ENCODE data around the gene AQP1. TPM values are rescaled to one million over a fixed set of nuclear protein-coding genes. Genes with fewer than 3 reads are reported as not detected.

Gene AQP1
- total RNA-seq, 1 experiment from 2014 or later, result 0.15 TPM

GRCh38 chr7:30888747-30889146, 22.9 kb upstream of the AQP1 start:
- no peak overlapping the region for H3T11ph ChIP-seq (ENCODE audit: low read length)
- no peak overlapping the region for H4K5ac ChIP-seq (ENCODE audit: insufficient read length, low read depth, low read length)
- no peak overlapping the region for H3K56ac ChIP-seq (ENCODE audit: insufficient read length, low read depth, low read length)
- no peak overlapping the region for H2BK120ac ChIP-seq (ENCODE audit: low read depth, low read length, poor library complexity, severe bottlenecking)
- no peak overlapping the region for H3K27ac ChIP-seq (ENCODE audit: insufficient read length, low read depth, low read length)
- H2BK20ac ChIP-seq (ENCODE audit: low read depth, low read length, poor library complexity, severe bottlenecking), result no peak overlapping the region
- no peaks in the 10 kb centered on the region for H4K20me1 ChIP-seq (ENCODE audit: control insufficient read depth, insufficient read depth, insufficient read length)
- no peak overlapping the region for H2BK12ac ChIP-seq (ENCODE audit: insufficient read length, low read depth, low read length)
- H3K79me2 ChIP-seq (ENCODE audit: insufficient read depth, low read length), result no peaks in the 10 kb centered on the region
- no peak overlapping the region for H3K4me2 ChIP-seq (ENCODE audit: insufficient read depth, insufficient read length, low read length)
- no peak overlapping the region for H3K18ac ChIP-seq (ENCODE audit: insufficient read length, low read depth, low read length)
- H3K4me1 ChIP-seq (ENCODE audit: insufficient read depth, low read length), result no peaks in the 10 kb centered on the region; the same call in 1 of the 2 replicates
- H3K4me1 Mint-ChIP-seq, result peaks cover 17 to 23% of the 10 kb centered on the region in 2 experiments
- WGBS (ENCODE audit: extremely low coverage, insufficient read length, low lambda C conversion rate), result no CpG with 5 or more reads among the region's 3 CpGs
- no peak overlapping the region for H4K91ac ChIP-seq (ENCODE audit: insufficient read length, low read depth, low read length)
- no peak overlapping the region for H3K27ac Mint-ChIP-seq
- H4K8ac ChIP-seq (replicated peaks; ENCODE audit: insufficient read length, low read depth, low read length), result no peak overlapping the region
- no peaks in the 10 kb centered on the region for H3K79me1 ChIP-seq (ENCODE audit: insufficient read depth, low read depth, low read length, poor library complexity, severe bottlenecking)
- no peaks in the 10 kb centered on the region for H3K9me3 ChIP-seq (ENCODE audit: control insufficient read depth, low read depth, low read length)
- DNase-seq, result no peak
- no peaks in the 10 kb centered on the region; a peak in 1 of 7 replicates for H3K36me3 Mint-ChIP-seq (ENCODE audit: insufficient read depth in 1 of 3, low read depth in 3 of 3)
- no peak overlapping the region for H2AK5ac ChIP-seq (ENCODE audit: insufficient read length, low read length)
- peaks cover 5% of the 10 kb centered on the region for H3K27me3 Mint-ChIP-seq (ENCODE audit: low read depth)
- H3K4me3 Mint-ChIP-seq, result no peak overlapping the region
- no peak overlapping the region for H2BK5ac ChIP-seq (ENCODE audit: insufficient read length, low read length)
- no peak overlapping the region for H3K4ac ChIP-seq (ENCODE audit: low read depth, low read length)
- no peaks in the 10 kb centered on the region for H3K23me2 ChIP-seq (ENCODE audit: insufficient read length, low read depth, low read length, poor library complexity, severe bottlenecking)
- no peak overlapping the region for H2AFZ ChIP-seq (ENCODE audit: low read length)
- no peaks in the 10 kb centered on the region for H3K27me3 ChIP-seq (ENCODE audit: insufficient read depth, low read length)
- no peaks in the 10 kb centered on the region; a peak in 1 of 5 replicates for H3K9me3 Mint-ChIP-seq
- H3K23ac ChIP-seq (ENCODE audit: insufficient read length, low read depth, low read length), result no peak overlapping the region
- no peak overlapping the region for H2BK15ac ChIP-seq (ENCODE audit: low read depth, low read length)
- H3K14ac ChIP-seq (ENCODE audit: insufficient read depth, low read length), result no peak overlapping the region
- no peak overlapping the region for H3K9ac ChIP-seq (ENCODE audit: extremely low read depth, insufficient read length, low read length)
- 0 out of 3 replicates have a peak, but pooled peaks have one; percentile 14 for TF ChIP-seq CTCF (conservative IDR thresholded peaks at IDR 0.05)

All from H9 (cell line).